Measurements from ENCODE around the gene GPR3. TPM values are rescaled to one million over a fixed set of nuclear protein-coding genes. Genes with fewer than 3 reads are reported as not detected.

GPR3 gene
- total and polyA plus RNA-seq, 3 experiments from 2014 or later: 3.3 to 3.9 TPM; not detected in 1

Other genes with a start within 250 kb of the GPR3 start
- 10 to 100 TPM; 23.9 to 24.8 TPM for gene SLC9A1, start 237.5 kb upstream of the GPR3 start, total RNA-seq
- gene SLC9A1, start 237.5 kb upstream of the GPR3 start, polyA plus RNA-seq: 15.3 TPM
- 10 to 100 TPM; 22.2 to 22.3 TPM for gene WDTC1, start 158.0 kb upstream of the GPR3 start, total RNA-seq
- 8.6 TPM for gene WDTC1, start 158.0 kb upstream of the GPR3 start, polyA plus RNA-seq
- 10 to 100 TPM; 52.0 to 54.9 TPM for gene TMEM222, start 70.5 kb upstream of the GPR3 start, total RNA-seq
- gene TMEM222, start 70.5 kb upstream of the GPR3 start, polyA plus RNA-seq: 65.2 TPM
- 10 to 100 TPM; 21.9 to 24.2 TPM for gene SYTL1, start 50.6 kb upstream of the GPR3 start, total RNA-seq
- gene SYTL1, start 50.6 kb upstream of the GPR3 start, polyA plus RNA-seq: 124 TPM
- 1 to 10 TPM; 6.9 to 7.1 TPM for gene MAP3K6, start 25.7 kb upstream of the GPR3 start, total RNA-seq
- gene MAP3K6, start 25.7 kb upstream of the GPR3 start, polyA plus RNA-seq: 6.0 TPM
- not detected for gene FCN3, start 17.8 kb upstream of the GPR3 start, total RNA-seq
- not detected for gene FCN3, start 17.8 kb upstream of the GPR3 start, polyA plus RNA-seq
- gene CD164L2, start 9.3 kb upstream of the GPR3 start, total RNA-seq: not detected
- gene CD164L2, start 9.3 kb upstream of the GPR3 start, polyA plus RNA-seq: not detected
- gene WASF2, start 97.5 kb downstream of the GPR3 start, total RNA-seq: 100 to 1,000 TPM; 120 to 128 TPM
- 64.1 TPM for gene WASF2, start 97.5 kb downstream of the GPR3 start, polyA plus RNA-seq
- 10 to 100 TPM; 11.5 TPM for gene AHDC1, start 211.5 kb downstream of the GPR3 start, total RNA-seq
- 1.9 TPM for gene AHDC1, start 211.5 kb downstream of the GPR3 start, polyA plus RNA-seq
- gene FGR, start 242.6 kb downstream of the GPR3 start, total RNA-seq: 1 to 10 TPM; 1.6 to 1.8 TPM
- gene FGR, start 242.6 kb downstream of the GPR3 start, polyA plus RNA-seq: 49.6 TPM

All from CD8-positive, alpha-beta memory T cell (primary cell).